CD4-positive, alpha-beta T cell (primary cell): Measurements from ENCODE around the gene SCG5. TPM values are rescaled to one million over a fixed set of nuclear protein-coding genes. Genes with fewer than 3 reads are reported as not detected.

Experiments
- ATAC-seq: fragments of 200-7000 bp; cut with Tn5 transposase; one replicate; pipeline ENCODE4 v1.10.0; 2022; ENCODE audit warnings: mild to moderate bottlenecking; ENCODE audit not compliant: poor library complexity
- CTCF ChIA-PET: fragments of 350-600 bp; sonication (Branson Sonifier 250); formaldehyde crosslinking; loops from one replicate; lab custom pipeline; 2021; ENCODE audit warnings: antibody characterized with exemption, inconsistent platforms; lab: Charles Lee
- POLR2A ChIA-PET: fragments of 350-600 bp; sonication (Branson Sonifier 250); formaldehyde crosslinking; loops from one replicate; lab custom pipeline; 2021; ENCODE audit warnings: antibody characterized with exemption, inconsistent platforms; lab: Charles Lee
- DNase-seq, 14 experiments: peaks; one replicate each; pipeline ENCODE4 v3.0.0-alpha.2; 2013 to 2020; ENCODE audit warnings: mixed read lengths in 2 of 14
- H3K27ac ChIP-seq, 2 donors: one replicate each; pipeline versions ENCODE4 v1.5.1 to v1.7.0; 2013; ENCODE audit warnings: low read length in 2 of 2, low read depth in 1 of 2, mild to moderate bottlenecking in 1 of 2
- H3K27me3 ChIP-seq, 2 experiments: 1 replicate in 1 of 2; 2 replicates in 1 of 2; pipeline versions ENCODE4 v1.6.1 to v1.7.0; 2013; ENCODE audit warnings: low read length in 2 of 2, control low read depth in 1 of 2, mild to moderate bottlenecking in 1 of 2, moderate library complexity in 1 of 2; ENCODE audit not compliant: insufficient read depth in 2 of 2, control insufficient read depth in 1 of 2
- H3K36me3 ChIP-seq: one replicate; pipeline ENCODE4 v1.6.1; 2013; ENCODE audit warnings: low read length, control low read depth; ENCODE audit not compliant: insufficient read depth
- H3K4me1 ChIP-seq: one replicate; pipeline ENCODE4 v1.6.1; 2013; ENCODE audit warnings: low read length, control low read depth; ENCODE audit not compliant: insufficient read depth
- H3K4me3 ChIP-seq: one replicate; pipeline ENCODE4 v1.5.1; 2013; ENCODE audit warnings: mild to moderate bottlenecking, low read length, moderate library complexity
- H3K9me3 ChIP-seq, 2 experiments: 1 replicate in 1 of 2; 2 replicates in 1 of 2; pipeline versions ENCODE4 v1.6.1 to v1.7.0; 2013; ENCODE audit warnings: low read length in 2 of 2, mild to moderate bottlenecking in 2 of 2, control low read depth in 1 of 2, moderate library complexity in 1 of 2; ENCODE audit not compliant: control insufficient read depth in 1 of 2, insufficient read depth in 1 of 2
- H3K27ac Mint-ChIP-seq: one replicate; pipeline ENCODE4 v1.8.0; 2020; ENCODE audit warnings: mixed read lengths
- H3K27me3 Mint-ChIP-seq: one replicate; pipeline ENCODE4 v1.8.0; 2021; ENCODE audit warnings: mixed read lengths
- H3K36me3 Mint-ChIP-seq: one replicate; pipeline ENCODE4 v1.8.0; 2021; ENCODE audit warnings: low read depth, mixed read lengths
- H3K4me1 Mint-ChIP-seq: one replicate; pipeline ENCODE4 v1.8.0; 2021; ENCODE audit warnings: low read depth, mixed read lengths
- H3K4me3 Mint-ChIP-seq: one replicate; pipeline ENCODE4 v1.8.0; 2020; ENCODE audit warnings: mild to moderate bottlenecking, mixed read lengths
- H3K9me3 Mint-ChIP-seq: one replicate; pipeline ENCODE4 v1.8.0; 2020; ENCODE audit warnings: mixed read lengths
- CTCF ChIP-seq: fragments of 200-600 bp; IDR thresholded peaks from one replicate; pipeline ENCODE4 v1.8.0; 2022; ENCODE audit warnings: antibody characterized with exemption, mild to moderate bottlenecking
- intact Hi-C, 2 experiments: fragments of 100-400 bp; cut with DNase I in 1 of 2; cut with micrococcal nuclease in 1 of 2; formaldehyde crosslinking; loops; one replicate each; pipeline versions ENCODE4 v1.15.1 to v1.9.0; 2023 to 2025; cut with DNase I, micrococcal nuclease
- total RNA-seq, 174 experiments: library from RNA in 2 of 174; stranded (reverse) in 2 of 174; gene quantifications; one replicate each; pipeline ENCODE4 v1.2.3 and lab custom pipeline; 2021 to 2026

The SCG5 gene
- total RNA-seq, 2 experiments from 2014 or later = not detected

GRCh38 chr15:32743411-32744140 lies 102.1 kb downstream of the SCG5 start:
- no peaks in the 10 kb centered on the region for H3K4me1 ChIP-seq
- no peak for TF ChIP-seq CTCF
- POLR2A ChIA-PET = interaction anchor here (0.6 kb wide), 1 partner anchor 102 kb away, joined by 3 read pairs; no protein-coding TSS in a partner anchor
- no peak overlapping the region for H3K4me3 ChIP-seq
- Mint-ChIP-seq H3K27me3 (peaks cover 16% of the 10 kb centered on the region), H3K36me3 (no peaks in the 10 kb centered on the region), H3K9me3 (peaks cover 7% of the 10 kb centered on the region), H3K4me3 (no peak overlapping the region), H3K27ac (no peak overlapping the region), H3K4me1 (no peaks in the 10 kb centered on the region)
- DNase-seq (no peak), ATAC-seq (no peak)
- H3K36me3 ChIP-seq = no peaks in the 10 kb centered on the region
- no peak overlapping the region for H3K27ac ChIP-seq
- intact Hi-C loops = no loop called here
- CTCF ChIA-PET = no interaction called here
- H3K27me3 ChIP-seq = peaks cover 0 to 2% of the 10 kb centered on the region in 2 experiments
- H3K9me3 ChIP-seq = no peaks in the 10 kb centered on the region

- no peak for TF ChIP-seq CTCF
- H3K27ac ChIP-seq = no peak overlapping the region
- peaks cover 0 to 2% of the 10 kb centered on the region in 2 experiments for H3K27me3 ChIP-seq
- no peak overlapping the region for H3K27ac Mint-ChIP-seq
- intact Hi-C loops = no loop called here
- ChIA-PET POLR2A (no interaction called here), CTCF (no interaction called here)
- H3K36me3 ChIP-seq = no peaks in the 10 kb centered on the region
- H3K36me3 Mint-ChIP-seq = no peaks in the 10 kb centered on the region
- ATAC-seq (no peak), DNase-seq (no peak)
- no peaks in the 10 kb centered on the region for H3K9me3 ChIP-seq
- H3K4me3 ChIP-seq = no peak overlapping the region
- no peaks in the 10 kb centered on the region for H3K4me1 Mint-ChIP-seq
- peaks cover 26% of the 10 kb centered on the region for H3K27me3 Mint-ChIP-seq
- no peaks in the 10 kb centered on the region for H3K4me1 ChIP-seq
- peaks cover 3% of the 10 kb centered on the region for H3K9me3 Mint-ChIP-seq
- no peak overlapping the region for H3K4me3 Mint-ChIP-seq
These were observed 104.8 kb downstream of the SCG5 start for GRCh38 chr15:32746116-32746857.

Other genes with a start within 250 kb of the SCG5 start
- under 1 TPM; 0.50 to 0.69 TPM for gene GOLGA8K, start 238.4 kb upstream of the SCG5 start, total RNA-seq
- gene GOLGA8O, start 186.1 kb upstream of the SCG5 start, total RNA-seq = 1 to 10 TPM; 1.2 TPM
- 1 to 10 TPM; 4.3 to 4.4 TPM for gene GOLGA8N, start 48.3 kb upstream of the SCG5 start, total RNA-seq
- gene ARHGAP11A, start 26.2 kb upstream of the SCG5 start, total RNA-seq = 1 to 10 TPM; 4.7 to 5.8 TPM
- gene GREM1, start 76.3 kb downstream of the SCG5 start, total RNA-seq = not detected